ENCODE measurements around the gene TSPEAR. TPM values are rescaled to one million over a fixed set of nuclear protein-coding genes. Genes with fewer than 3 reads are reported as not detected.

TSPEAR gene
- total RNA-seq, 1 experiment from 2014 or later, result not detected

GRCh38 chr21:44684077-44684476 is 27.3 kb downstream of the TSPEAR start:
- DNase-seq (ENCODE audit: low read depth, low spot score) (no peak), ATAC-seq (no peak)
- no peaks in the 10 kb centered on the region for H3K4me1 ChIP-seq (ENCODE audit: control insufficient read depth, insufficient read depth, low read length)
- no peak for TF ChIP-seq POLR2AphosphoS5 (IDR thresholded peaks at IDR 0.05; ENCODE audit: low read depth, low read length)
- TF ChIP-seq REST (IDR thresholded peaks at IDR 0.05; ENCODE audit: insufficient read depth in 1 of 2, low read depth in 2 of 2, low read length in 1 of 2), result no peak
- TF ChIP-seq CTCF (IDR thresholded peaks at IDR 0.05), result no peak
- TF ChIP-seq SIN3A (IDR thresholded peaks at IDR 0.05; ENCODE audit: borderline replicate concordance, insufficient read depth, low read depth, low read length), result no peak
- intact Hi-C loops (cut with micrococcal nuclease; ENCODE audit: unreplicated experiment) (no loop called here), in situ Hi-C loops (cut with HindIII; ENCODE audit: low pct_unique_long_range_greater_than_20kb, low sequenced_read_pairs) (no loop called here)
- POLR2A ChIA-PET, result no interaction called here
- H3K27me3 ChIP-seq (ENCODE audit: control insufficient read depth, insufficient read depth, low read length), result no peaks in the 10 kb centered on the region
- no TSS peak for BruUV-seq (replicated peaks)
- no peak overlapping the region for H3K4me3 ChIP-seq (ENCODE audit: low read depth in 2 of 2, low read length in 2 of 2)
- no peaks in the 10 kb centered on the region for H3K36me3 ChIP-seq (ENCODE audit: control insufficient read depth, insufficient read depth, low read length)
- H3K9me3 ChIP-seq (ENCODE audit: control insufficient read depth, insufficient read depth, low read depth, low read length), result no peaks in the 10 kb centered on the region
- CTCF ChIA-PET, result no interaction called here
- H3K27ac ChIP-seq (ENCODE audit: low read length), result no peak overlapping the region

- Histone ChIP-seq H3K27me3 (ENCODE audit: control insufficient read depth, insufficient read depth, low read length) (no peaks in the 10 kb centered on the region), H3K36me3 (ENCODE audit: control insufficient read depth, insufficient read depth, low read length) (no peaks in the 10 kb centered on the region), H3K4me1 (ENCODE audit: control insufficient read depth, insufficient read depth, low read length) (no peaks in the 10 kb centered on the region), H3K9me3 (ENCODE audit: control insufficient read depth, insufficient read depth, low read depth, low read length) (no peaks in the 10 kb centered on the region), H3K27ac (ENCODE audit: low read length) (no peak overlapping the region), H3K4me3 (ENCODE audit: low read depth in 2 of 2, low read length in 2 of 2) (no peak overlapping the region)
- TF ChIP-seq TCF7L2 (IDR thresholded peaks at IDR 0.05; ENCODE audit: low read depth, low read length), result no peak
- no peak for TF ChIP-seq SIN3A (IDR thresholded peaks at IDR 0.05; ENCODE audit: borderline replicate concordance, insufficient read depth, low read depth, low read length)
- no peak for TF ChIP-seq CTCF (IDR thresholded peaks at IDR 0.05)
- no peak for TF ChIP-seq REST (IDR thresholded peaks at IDR 0.05; ENCODE audit: insufficient read depth in 1 of 2, low read depth in 2 of 2, low read length in 1 of 2)
- TF ChIP-seq POLR2AphosphoS5 (IDR thresholded peaks at IDR 0.05; ENCODE audit: low read depth, low read length), result no peak
- in situ Hi-C loops (cut with HindIII; ENCODE audit: low pct_unique_long_range_greater_than_20kb, low sequenced_read_pairs) (no loop called here), intact Hi-C loops (cut with micrococcal nuclease; ENCODE audit: unreplicated experiment) (no loop called here)
- POLR2A ChIA-PET, result no interaction called here
- BruUV-seq (replicated peaks), result no TSS peak
- no peak for DNase-seq (ENCODE audit: low read depth, low spot score)
- CTCF ChIA-PET, result no interaction called here
- ATAC-seq, result no peak
Observed at GRCh38 chr21:44682580-44683151, 28.7 kb downstream of the TSPEAR start.
